Activated naive CD8-positive, alpha-beta T cell (primary cell): ENCODE data around the gene LIG1.

Source experiments
- H3K27ac Mint-ChIP-seq: one replicate; pipeline ENCODE4 v1.8.0; 2021; ENCODE audit warnings: mixed read lengths
- H3K27me3 Mint-ChIP-seq: one replicate; pipeline ENCODE4 v1.8.0; 2021; ENCODE audit warnings: mixed read lengths
- H3K36me3 Mint-ChIP-seq: one replicate; pipeline ENCODE4 v1.8.0; 2021; ENCODE audit warnings: mixed read lengths
- H3K4me1 Mint-ChIP-seq: one replicate; pipeline ENCODE4 v1.8.0; 2021; ENCODE audit warnings: low read depth, mixed read lengths
- H3K4me3 Mint-ChIP-seq: one replicate; pipeline ENCODE4 v1.8.0; 2021; ENCODE audit warnings: mild to moderate bottlenecking, mixed read lengths
- H3K9me3 Mint-ChIP-seq: one replicate; pipeline ENCODE4 v1.8.0; 2021; ENCODE audit warnings: low read depth, mixed read lengths

Gene LIG1

DNA sequence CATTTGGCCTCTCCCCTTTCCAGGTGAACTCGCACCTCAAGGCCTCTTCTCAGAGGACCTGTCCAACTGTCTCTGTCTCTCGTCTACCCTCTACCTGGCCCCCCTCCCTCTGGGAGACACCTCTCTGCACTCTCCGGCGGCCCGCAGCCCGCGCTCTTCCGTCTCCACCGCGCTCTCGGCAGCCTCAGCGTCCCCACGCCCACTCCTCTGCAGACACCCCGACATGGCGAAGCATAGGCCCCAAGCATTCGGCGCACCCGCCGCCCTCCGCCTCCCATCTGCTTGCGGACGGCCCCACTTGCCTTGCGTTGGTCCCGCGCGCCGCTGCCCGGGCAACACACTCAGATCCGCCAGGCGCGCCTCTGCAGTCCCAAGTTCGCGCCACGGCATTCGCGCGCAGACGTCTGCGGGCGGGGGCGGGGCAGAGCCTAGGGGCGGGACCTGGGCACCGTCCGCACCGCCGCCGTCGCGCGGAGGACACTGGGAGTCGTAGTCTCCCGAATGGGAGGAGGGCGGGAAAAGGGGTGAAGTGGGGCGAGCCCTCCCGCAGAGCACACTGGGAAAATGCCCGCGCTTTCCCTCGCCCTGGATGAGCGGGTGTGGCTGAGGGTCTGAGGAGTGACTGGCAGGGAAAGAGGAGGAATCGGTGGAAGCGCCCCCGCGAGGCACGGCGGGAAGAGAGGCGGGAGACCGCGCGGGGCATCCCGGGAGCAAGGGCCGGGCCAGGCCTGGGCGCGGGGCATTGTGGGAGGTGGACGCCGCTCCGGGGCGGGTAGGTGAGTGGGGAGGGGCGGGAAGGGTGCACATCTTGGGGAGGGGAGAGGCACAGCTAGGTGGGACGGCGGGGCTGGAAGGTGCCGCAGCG, at the start of gene LIG1, which contains the start of gene ZSWIM9:
TSS of gene LIG1 (minus strand) at position 406 of the 865 bp plus-strand sequence. CDS start 4,778 bp downstream, outside the sequence.
TSS of gene ZSWIM9 (plus strand) at position 742 of the 865 bp plus-strand sequence. CDS start 1,123 bp downstream, outside the sequence.
- peak within 1 kb of the TSS; percentile 100 for H3K27ac Mint-ChIP-seq
- H3K36me3 Mint-ChIP-seq = peaks cover 6% of the 10 kb centered on the region
- H3K27me3 Mint-ChIP-seq = no peaks in the 10 kb centered on the region
- peaks cover 22% of the 10 kb centered on the region for H3K4me1 Mint-ChIP-seq
- H3K9me3 Mint-ChIP-seq = no peaks in the 10 kb centered on the region
- peak within 1 kb of the TSS; percentile 98 for H3K4me3 Mint-ChIP-seq

DNA sequence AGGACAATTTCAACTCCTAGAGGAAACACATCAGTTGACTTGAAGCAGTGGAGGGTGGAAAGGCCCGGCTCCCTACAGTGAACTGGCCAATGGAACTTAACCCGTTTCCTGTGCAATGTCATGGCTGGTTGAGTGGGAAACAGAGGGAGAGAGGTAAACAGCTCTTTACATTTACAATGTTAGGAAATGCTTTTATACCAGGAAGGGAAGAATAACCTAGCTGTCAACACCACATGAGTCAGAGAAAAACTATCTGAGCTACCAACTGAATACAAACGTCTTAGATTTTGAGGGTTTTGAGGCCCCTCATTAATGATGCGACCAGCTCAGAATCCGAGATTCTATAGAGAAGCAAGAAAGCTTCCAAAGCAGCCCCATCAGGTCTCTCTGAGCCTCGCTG, 48.9 kb upstream of the LIG1 start:
- peak overlapping the region; percentile 61 for H3K27ac Mint-ChIP-seq
- peaks cover 13% of the 10 kb centered on the region for H3K4me1 Mint-ChIP-seq
- no peaks in the 10 kb centered on the region for H3K9me3 Mint-ChIP-seq
- no peak overlapping the region for H3K4me3 Mint-ChIP-seq
- H3K36me3 Mint-ChIP-seq = peaks cover 2% of the 10 kb centered on the region
- H3K27me3 Mint-ChIP-seq = no peaks in the 10 kb centered on the region

DNA sequence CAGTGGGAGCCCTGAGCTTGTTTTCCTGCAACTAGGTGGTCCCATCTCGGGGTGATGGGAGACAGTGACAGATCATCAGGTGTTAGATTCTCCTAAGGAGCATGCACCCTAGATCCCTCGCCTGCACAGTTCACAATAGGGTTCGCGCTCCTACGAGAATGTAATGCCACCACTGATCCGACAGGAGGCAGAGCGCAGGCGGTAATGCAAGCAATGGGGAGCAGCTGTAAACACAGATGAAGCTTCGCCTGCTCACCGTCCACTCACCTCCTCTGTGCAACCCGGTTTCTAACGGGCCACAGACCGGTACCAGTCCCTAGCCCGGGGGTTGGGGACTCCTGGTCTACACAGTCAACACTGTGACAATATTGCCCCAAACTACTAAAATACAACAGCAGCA, 46.8 kb upstream of the LIG1 start:
- H3K27me3 Mint-ChIP-seq = no peaks in the 10 kb centered on the region
- H3K9me3 Mint-ChIP-seq = no peaks in the 10 kb centered on the region
- no peak overlapping the region for H3K4me3 Mint-ChIP-seq
- H3K4me1 Mint-ChIP-seq = peaks cover 13% of the 10 kb centered on the region
- H3K36me3 Mint-ChIP-seq = peaks cover 7% of the 10 kb centered on the region
- H3K27ac Mint-ChIP-seq = no peak overlapping the region

DNA sequence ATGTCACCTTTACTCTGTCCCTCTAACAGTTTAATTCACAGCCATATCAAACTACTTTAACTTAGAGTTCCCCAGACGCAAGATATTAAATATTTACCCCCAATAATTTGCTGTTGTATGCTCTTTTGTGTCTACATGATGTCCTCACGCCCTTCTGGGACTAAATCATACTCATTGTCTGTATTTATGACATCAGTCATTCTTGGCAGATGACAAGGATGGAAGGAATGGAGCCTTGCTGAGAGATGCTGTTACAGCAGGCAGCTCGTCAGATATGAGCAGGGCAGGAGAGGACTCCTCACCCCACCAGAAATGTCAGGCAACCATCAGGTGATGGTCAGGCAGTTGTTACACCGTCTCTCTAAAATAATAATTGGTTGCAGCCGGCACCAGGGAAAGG, 43.8 kb upstream of the LIG1 start:
- H3K4me1 Mint-ChIP-seq = peaks cover 27% of the 10 kb centered on the region
- no peaks in the 10 kb centered on the region for H3K9me3 Mint-ChIP-seq
- H3K36me3 Mint-ChIP-seq = peaks cover 13% of the 10 kb centered on the region
- H3K27ac Mint-ChIP-seq = no peak overlapping the region
- H3K4me3 Mint-ChIP-seq = no peak overlapping the region
- H3K27me3 Mint-ChIP-seq = no peaks in the 10 kb centered on the region

DNA sequence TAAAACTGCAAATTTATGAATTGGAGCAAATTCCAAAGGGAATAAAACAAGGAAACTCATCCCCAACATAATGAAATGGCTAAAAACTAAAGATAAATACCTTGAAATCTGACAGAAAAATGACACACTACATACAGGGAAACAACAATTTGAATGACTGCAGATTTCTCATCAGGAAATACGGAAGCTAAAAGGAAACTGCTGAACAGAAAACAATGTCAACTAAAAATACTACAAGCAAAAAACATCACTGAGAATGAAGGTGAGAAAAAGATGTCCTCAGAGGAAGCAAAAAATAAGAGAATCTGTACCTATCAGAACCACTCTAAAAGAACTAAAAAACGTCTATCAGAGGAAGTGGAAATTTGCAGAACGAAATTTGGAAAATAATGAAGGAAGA, 39.9 kb upstream of the LIG1 start:
- peak overlapping the region; percentile 80 for H3K27ac Mint-ChIP-seq
- H3K4me1 Mint-ChIP-seq = peaks cover 37% of the 10 kb centered on the region
- H3K9me3 Mint-ChIP-seq = no peaks in the 10 kb centered on the region
- peaks cover 13% of the 10 kb centered on the region for H3K36me3 Mint-ChIP-seq
- H3K27me3 Mint-ChIP-seq = no peaks in the 10 kb centered on the region
- no peak overlapping the region for H3K4me3 Mint-ChIP-seq

DNA sequence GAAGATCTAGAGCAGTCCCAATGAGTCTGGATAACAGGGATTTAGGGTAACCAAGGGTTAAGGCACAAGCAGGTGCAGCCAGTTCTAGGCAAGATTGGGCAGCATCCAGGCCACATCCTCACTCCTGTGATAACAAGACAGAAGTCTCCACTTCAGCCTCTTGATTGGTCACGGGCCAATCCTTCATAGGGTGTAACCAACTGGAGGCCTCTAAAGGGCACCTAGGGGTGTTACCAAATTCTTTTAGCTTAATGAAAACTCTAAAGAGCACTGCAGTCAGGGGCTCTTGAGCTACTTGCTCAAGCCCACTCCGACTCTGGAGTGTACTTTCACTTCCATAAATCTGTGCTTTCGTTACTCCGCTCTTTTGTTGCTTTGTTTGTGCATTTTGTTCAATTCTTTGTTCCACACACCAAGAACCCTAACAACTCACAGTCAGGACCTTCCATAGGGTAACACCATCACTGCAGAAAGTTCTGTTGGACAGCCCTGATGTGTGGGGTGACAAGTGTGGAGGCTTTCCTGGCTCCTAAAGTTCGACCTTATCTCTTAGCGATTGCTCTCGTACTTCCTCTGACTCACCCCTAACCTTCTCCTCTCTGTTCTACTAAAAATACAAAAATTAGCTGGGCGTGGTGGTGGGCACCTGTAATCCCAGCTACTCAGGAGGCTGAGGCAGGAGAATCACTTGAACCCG, 36.4 kb upstream of the LIG1 start:
- Mint-ChIP-seq H3K4me1 (peaks cover 42% of the 10 kb centered on the region), H3K4me3 (peak overlapping the region; percentile 5), H3K27me3 (no peaks in the 10 kb centered on the region), H3K27ac (peak overlapping the region; percentile 56), H3K36me3 (peaks cover 8% of the 10 kb centered on the region), H3K9me3 (no peaks in the 10 kb centered on the region)

DNA sequence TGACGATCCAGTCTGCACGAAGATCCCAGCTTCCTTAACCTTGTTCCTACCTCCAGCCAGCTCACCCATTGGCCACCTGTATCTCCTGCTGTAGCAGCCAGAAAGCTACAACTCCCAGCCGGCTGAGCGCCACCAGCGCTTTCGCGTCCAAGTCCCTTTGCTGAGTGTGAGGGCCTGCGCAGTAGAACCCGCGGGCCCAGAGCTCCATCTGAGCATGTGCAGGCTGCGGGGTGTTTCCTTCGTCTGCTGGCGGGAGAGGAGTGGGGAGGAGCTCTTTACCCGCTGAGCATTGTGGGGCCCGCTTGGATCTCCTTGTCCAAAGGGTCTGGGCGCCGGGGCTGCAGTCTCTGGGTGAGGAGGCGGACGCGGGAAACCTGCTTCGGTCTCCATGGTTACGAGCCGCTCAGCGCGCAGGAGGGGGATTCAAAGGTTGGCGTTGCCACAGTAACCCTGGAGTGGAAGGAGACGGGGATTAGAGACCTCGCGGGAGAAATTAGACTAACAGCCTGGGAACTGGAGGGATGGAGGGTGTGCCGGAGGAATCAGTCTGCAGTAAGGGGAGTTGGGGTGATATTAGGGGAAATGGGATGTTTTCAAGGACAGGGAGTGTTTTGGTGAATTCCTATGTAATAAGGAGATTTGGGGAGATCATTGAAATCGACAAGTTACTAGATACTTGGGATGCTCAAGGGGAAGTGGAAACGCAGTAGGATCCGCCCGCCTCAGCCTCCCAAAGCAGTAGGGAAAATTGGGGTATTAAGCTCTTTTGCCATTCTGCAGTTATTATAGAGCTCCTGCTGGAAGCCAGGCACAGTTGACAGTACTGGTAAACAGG, 33.9 kb upstream of the LIG1 start:
- H3K4me1 Mint-ChIP-seq = peaks cover 31% of the 10 kb centered on the region
- H3K27ac Mint-ChIP-seq = no peak overlapping the region
- H3K9me3 Mint-ChIP-seq = no peaks in the 10 kb centered on the region
- peaks cover 3% of the 10 kb centered on the region for H3K36me3 Mint-ChIP-seq
- no peaks in the 10 kb centered on the region for H3K27me3 Mint-ChIP-seq
- H3K4me3 Mint-ChIP-seq = no peak overlapping the region

DNA sequence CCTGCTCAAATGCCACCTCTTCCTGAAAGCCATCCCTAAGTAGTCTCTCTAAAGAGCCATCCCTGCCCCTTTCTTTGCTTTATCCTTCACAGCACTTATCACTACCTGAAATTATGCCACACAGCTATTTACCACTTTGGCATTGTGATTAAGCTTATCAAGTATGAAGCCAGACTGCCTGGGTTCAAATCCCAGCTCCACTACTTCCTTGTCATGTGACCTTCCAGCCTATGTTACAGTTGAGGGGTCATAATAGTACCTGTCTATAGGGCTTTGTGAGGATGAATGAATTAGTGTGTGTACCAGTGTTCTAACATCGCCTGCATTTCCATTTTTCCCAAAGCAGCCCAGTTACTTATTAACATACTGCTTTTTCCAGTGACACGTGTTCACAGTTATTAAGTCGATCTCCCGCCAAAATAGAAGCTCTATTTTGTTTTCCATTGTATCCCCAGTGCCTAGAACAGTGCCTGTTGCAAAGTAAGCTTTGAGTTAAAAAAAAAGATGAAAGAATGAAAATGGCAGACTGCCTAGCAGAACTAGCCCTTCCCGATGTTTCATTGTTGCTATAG, 33.2 kb upstream of the LIG1 start:
- H3K27ac Mint-ChIP-seq = no peak overlapping the region
- H3K4me1 Mint-ChIP-seq = peaks cover 29% of the 10 kb centered on the region
- no peaks in the 10 kb centered on the region for H3K27me3 Mint-ChIP-seq
- H3K9me3 Mint-ChIP-seq = no peaks in the 10 kb centered on the region
- no peak overlapping the region for H3K4me3 Mint-ChIP-seq
- H3K36me3 Mint-ChIP-seq = peaks cover 3% of the 10 kb centered on the region

DNA sequence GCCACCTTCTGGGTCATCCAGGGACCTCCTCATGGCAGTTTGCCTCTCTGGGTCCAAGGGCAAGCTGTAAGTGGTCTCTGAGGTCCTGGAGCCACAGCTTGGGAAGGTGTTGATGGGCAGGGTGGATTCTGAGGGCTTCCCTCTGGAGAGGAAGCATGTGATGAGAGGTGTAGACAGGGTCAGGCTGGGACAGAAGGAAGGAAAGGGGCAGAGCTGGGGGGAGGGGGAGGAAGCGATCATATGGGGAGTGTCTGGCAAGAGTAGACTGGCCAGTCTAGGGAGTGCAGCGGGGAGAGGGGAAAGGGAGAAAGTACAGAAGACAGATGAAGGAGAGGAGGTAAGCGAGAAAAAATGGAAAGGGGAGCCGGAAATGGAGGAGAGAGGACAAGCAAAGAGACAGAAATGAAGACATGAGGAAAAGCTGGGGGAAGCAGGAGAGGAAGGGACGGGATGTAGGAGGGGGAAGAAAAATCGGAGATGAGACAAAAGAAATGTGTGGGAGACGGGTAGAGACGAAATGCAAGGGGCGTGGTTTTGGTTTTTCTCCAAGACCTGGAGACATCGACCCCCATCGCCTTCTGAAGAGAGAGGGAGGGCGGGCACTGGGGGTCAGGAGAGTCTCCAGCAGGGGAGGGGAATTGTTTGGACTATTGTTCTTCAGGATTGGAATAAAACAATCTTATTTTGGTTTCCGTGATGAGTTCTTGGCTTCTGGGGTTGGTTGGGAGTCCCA, 27.0 kb upstream of the LIG1 start:
- Mint-ChIP-seq H3K27me3 (no peaks in the 10 kb centered on the region), H3K27ac (no peak overlapping the region), H3K9me3 (no peaks in the 10 kb centered on the region), H3K4me3 (no peak overlapping the region), H3K36me3 (peaks cover 3% of the 10 kb centered on the region), H3K4me1 (peaks cover 14% of the 10 kb centered on the region)

DNA sequence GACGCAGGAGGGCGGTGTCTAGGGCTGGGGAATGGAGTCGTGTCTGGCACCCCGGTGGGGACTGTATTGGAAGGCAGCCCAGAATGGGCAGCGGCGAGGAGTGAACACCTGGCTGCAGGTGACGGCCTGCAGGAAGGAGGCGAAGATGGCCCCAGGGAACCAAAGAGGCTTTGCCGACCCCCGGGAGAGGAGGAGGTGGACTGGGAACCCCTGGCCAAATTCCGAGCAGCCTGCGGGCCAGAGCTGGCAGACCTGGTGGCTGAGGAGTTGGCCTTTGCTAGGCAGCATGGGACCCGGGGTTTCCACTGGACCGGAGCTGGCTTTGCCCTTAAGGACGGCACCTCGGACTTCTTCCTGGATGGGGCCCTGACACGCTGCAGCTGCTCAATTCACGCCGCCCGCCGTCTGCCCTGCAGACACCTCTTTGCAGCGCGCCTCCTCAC, 26.2 kb upstream of the LIG1 start:
- Mint-ChIP-seq H3K27ac (no peak overlapping the region), H3K4me3 (no peak overlapping the region), H3K27me3 (no peaks in the 10 kb centered on the region), H3K9me3 (no peaks in the 10 kb centered on the region), H3K4me1 (peaks cover 11% of the 10 kb centered on the region), H3K36me3 (peaks cover 3% of the 10 kb centered on the region)

DNA sequence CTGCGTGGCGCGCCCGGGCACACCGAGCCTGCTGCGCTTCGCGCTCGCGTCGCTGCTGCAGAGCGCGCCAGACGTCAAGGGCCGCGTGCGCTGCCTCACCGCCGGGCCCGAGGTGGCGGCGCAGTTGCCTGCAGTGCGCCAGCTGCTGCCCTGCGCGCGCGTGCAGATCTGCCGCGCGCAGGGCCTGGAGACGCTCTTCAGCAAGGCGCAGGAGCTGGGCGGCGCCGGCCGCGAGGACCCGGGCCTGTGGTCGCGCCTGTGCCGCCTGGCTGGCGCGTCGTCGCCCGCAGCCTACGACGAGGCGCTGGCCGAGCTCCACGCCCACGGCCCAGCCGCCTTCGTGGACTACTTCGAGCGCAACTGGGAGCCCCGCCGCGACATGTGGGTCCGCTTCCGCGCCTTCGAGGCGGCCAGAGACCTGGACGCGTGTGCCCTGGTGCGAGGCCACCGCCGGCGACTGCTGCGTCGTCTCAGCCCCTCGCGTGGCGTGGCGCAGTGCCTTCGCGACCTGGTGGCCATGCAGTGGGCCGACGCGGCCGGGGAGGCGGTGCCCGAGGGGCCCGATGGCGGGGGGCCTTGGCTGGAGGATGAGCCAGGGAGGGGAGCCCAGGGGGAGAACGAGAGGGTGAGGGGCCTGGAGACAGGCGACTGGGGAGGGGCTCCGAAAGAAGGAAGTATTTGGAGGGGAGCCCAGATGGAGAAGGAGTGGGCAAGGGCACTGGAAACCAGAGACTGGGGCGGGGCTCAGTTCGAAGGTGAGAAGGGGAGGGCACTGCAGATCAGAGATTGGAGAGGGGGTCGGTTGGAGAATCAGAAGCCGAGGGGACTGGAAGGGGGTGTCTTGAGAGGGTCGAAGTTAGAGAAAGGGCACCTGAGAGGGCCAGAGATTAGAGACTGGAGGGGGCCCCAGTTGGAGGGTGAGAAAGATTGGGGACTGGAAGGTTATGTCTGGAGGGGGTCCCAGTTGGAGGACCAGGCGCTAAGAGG, 25.0 kb upstream of the LIG1 start:
- Mint-ChIP-seq H3K9me3 (no peaks in the 10 kb centered on the region), H3K4me3 (no peak overlapping the region), H3K27ac (no peak overlapping the region), H3K36me3 (peaks cover 3% of the 10 kb centered on the region), H3K27me3 (no peaks in the 10 kb centered on the region), H3K4me1 (peaks cover 12% of the 10 kb centered on the region)

DNA sequence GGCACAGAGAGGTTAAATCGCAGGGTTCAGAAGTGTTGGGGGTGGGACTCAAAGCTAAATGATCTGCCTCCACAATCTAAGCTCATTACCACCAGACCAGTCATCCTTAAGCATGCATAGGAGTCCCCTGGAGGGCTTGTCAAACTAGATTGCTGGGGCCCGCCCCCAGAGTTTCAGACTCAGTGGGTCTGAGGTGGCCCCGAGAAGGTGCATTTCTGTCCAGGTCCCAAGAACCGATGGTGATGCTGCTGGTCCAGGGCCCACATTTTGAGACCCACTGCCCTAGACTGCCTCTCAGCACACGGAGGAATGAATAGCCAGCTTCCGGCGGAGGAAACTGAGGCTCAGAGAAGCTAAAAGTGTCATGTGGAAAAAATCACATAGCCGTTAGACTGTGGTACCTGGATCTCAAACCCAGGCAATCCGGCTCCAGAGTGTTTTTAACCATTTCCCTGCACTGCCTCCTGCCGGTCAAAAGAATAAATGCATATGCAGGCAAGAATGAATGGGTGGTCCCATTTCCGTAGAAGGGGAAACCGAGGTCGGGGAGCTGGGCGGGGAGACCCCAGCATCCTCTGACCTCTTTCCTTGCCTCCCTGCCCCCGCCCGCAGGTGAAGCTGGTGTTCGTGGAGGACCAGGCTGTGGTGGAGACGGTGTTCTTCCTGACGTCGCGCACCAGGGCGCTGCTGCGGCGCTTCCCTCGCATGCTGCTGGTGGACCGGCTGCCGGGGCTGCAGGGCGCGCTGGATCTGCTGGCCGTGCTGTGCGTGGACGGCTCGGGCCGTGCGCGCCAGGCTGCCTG, 24.1 kb upstream of the LIG1 start:
- Mint-ChIP-seq H3K27me3 (no peaks in the 10 kb centered on the region), H3K9me3 (no peaks in the 10 kb centered on the region), H3K4me1 (peaks cover 8% of the 10 kb centered on the region), H3K4me3 (no peak overlapping the region), H3K36me3 (no peaks in the 10 kb centered on the region), H3K27ac (no peak overlapping the region)
